Measurements from ENCODE around the gene TTF2. TPM values are rescaled to one million over a fixed set of nuclear protein-coding genes. Genes with fewer than 3 reads are reported as not detected.

TTF2 gene
- total RNA-seq, 1 donor from 2014 or later, result 40.6 TPM

DNA sequence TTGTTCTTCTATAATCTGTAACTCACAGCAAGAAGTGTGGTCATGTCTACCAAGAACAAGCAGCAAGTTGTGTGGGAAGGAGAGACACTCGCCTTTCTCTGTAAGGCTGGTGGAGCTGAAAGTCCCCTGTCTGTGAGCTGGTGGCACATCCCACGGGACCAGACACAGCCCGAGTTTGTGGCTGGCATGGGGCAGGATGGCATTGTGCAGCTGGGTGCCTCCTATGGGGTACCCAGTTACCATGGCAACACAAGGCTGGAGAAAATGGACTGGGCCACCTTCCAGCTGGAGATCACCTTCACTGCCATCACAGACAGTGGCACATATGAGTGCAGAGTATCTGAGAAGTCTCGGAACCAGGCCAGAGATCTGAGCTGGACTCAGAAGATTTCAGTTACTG, 43.1 kb upstream of the TTF2 start:
- Mint-ChIP-seq H3K4me1 (peaks cover 4% of the 10 kb centered on the region), H3K27me3 (ENCODE audit: low read depth) (no peaks in the 10 kb centered on the region), H3K27ac (no peak overlapping the region), H3K4me3 (no peak overlapping the region), H3K36me3 (no peaks in the 10 kb centered on the region), H3K9me3 (no peaks in the 10 kb centered on the region)
- DNase-seq (ENCODE audit: low spot score in 2 of 2, unreplicated experiment in 2 of 2), result no peak
- TF ChIP-seq, protein P1, sequence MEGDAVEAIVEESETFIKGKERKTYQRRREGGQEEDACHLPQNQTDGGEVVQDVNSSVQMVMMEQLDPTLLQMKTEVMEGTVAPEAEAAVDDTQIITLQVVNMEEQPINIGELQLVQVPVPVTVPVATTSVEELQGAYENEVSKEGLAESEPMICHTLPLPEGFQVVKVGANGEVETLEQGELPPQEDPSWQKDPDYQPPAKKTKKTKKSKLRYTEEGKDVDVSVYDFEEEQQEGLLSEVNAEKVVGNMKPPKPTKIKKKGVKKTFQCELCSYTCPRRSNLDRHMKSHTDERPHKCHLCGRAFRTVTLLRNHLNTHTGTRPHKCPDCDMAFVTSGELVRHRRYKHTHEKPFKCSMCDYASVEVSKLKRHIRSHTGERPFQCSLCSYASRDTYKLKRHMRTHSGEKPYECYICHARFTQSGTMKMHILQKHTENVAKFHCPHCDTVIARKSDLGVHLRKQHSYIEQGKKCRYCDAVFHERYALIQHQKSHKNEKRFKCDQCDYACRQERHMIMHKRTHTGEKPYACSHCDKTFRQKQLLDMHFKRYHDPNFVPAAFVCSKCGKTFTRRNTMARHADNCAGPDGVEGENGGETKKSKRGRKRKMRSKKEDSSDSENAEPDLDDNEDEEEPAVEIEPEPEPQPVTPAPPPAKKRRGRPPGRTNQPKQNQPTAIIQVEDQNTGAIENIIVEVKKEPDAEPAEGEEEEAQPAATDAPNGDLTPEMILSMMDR (IDR thresholded peaks at IDR 0.05; ENCODE audit: unreplicated experiment), result no peak

DNA sequence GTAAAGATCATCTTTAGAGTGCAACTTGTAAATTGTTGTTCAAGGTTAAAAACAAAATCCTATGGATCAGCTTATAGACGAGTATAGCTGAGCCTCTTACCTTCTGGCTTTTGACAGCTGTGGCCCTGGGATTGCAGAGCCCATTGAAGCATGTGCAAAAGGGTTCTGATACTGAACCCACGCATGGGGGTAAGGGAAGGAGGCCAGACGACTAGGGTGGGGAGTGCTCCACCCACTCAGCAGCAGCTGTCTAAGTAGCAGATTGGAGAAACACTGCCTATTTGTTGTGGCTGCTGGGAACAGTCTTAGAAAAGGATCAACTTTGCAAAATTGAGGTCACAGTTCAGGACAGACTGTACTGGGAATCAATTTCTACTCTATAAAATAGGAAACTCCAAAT, 42.5 kb upstream of the TTF2 start:
- TF ChIP-seq, protein P1 (IDR thresholded peaks at IDR 0.05; ENCODE audit: unreplicated experiment), result no peak
- no peak overlapping the region for H3K4me3 Mint-ChIP-seq

DNA sequence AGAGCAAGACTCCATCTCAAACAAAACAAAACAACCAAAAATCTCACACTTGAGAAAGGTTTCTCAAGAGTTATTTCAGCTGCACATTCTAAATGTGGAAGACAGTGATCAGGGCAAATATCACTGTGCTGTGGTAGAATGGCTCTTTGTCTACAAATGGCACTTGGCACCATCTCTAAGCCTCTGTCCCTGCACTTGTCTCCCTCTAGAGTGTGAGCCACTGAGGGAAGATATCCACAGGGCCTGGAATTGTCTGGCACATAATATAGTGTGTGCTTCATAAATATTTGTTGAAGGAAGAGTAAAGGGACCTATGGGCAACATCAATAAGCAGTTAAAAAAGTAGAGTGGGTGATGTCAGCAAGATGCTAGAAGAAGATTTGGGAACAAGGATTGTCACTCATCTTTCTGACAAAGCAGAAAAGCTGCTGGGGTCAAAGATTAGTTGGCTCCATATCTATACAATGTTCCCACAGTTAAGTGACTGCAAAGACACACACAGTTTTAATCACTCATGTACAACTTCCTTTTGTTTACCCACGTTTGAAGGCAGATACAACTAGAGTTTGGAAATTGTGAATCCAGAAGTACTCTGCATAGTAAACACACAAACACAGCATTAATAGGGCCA, 39.5 kb upstream of the TTF2 start:
- TF ChIP-seq, protein P1 (IDR thresholded peaks at IDR 0.05; ENCODE audit: unreplicated experiment), result no peak
- no peaks in the 10 kb centered on the region for H3K4me1 Mint-ChIP-seq
- peaks cover 3% of the 10 kb centered on the region for H3K36me3 Mint-ChIP-seq
- no peak overlapping the region for H3K4me3 Mint-ChIP-seq
- no peak for DNase-seq (ENCODE audit: low spot score in 2 of 2, unreplicated experiment in 2 of 2)
- no peaks in the 10 kb centered on the region for H3K9me3 Mint-ChIP-seq
- no peak overlapping the region for H3K27ac Mint-ChIP-seq
- H3K27me3 Mint-ChIP-seq (ENCODE audit: low read depth), result no peaks in the 10 kb centered on the region

More for the DNA sequence above, 42.5 kb upstream of the TTF2 start:
- Mint-ChIP-seq H3K36me3 (no peaks in the 10 kb centered on the region), H3K4me1 (peaks cover 4% of the 10 kb centered on the region), H3K27ac (no peak overlapping the region), H3K27me3 (ENCODE audit: low read depth) (no peaks in the 10 kb centered on the region), H3K9me3 (no peaks in the 10 kb centered on the region)
- DNase-seq (ENCODE audit: low spot score in 2 of 2, unreplicated experiment in 2 of 2), result no peak

DNA sequence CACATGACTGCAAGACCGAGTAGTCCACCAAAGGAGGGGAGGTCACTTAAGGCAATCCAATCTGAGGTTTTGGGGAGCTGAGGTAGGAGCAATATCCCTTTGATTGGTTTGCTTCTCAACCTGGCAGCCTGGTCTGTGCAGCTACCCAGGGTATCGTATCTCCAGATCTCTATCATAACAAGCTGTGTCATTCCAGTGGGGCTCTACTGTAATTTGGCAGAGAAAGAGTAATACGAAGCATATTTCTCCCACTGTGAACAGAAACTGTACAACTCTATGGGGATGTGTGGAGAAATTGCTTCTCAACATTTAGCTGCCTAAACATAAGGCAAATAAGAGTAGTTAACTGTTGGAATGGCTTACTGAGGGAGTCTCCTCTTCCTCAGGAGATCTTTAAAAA, 38.0 kb upstream of the TTF2 start:
- H3K4me1 Mint-ChIP-seq, result peaks cover 4% of the 10 kb centered on the region
- DNase-seq (ENCODE audit: low spot score in 2 of 2, unreplicated experiment in 2 of 2), result no peak

DNA sequence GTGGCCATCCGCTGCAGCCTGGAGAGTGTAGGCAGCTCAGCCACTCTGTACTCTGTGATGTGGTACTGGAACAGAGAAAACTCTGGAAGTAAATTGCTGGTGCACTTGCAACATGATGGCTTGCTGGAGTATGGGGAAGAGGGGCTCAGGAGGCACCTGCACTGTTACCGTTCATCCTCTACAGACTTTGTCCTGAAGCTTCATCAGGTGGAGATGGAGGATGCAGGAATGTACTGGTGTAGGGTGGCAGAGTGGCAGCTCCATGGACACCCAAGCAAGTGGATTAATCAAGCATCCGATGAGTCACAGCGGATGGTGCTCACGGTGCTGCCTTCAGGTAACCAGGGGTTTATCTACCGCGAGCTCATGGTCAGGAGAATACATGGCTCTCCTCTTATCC, 34.6 kb upstream of the TTF2 start:
- Mint-ChIP-seq H3K36me3 (peaks cover 5% of the 10 kb centered on the region), H3K27ac (no peak overlapping the region), H3K9me3 (no peaks in the 10 kb centered on the region), H3K4me1 (peaks cover 4% of the 10 kb centered on the region), H3K4me3 (no peak overlapping the region), H3K27me3 (ENCODE audit: low read depth) (no peaks in the 10 kb centered on the region)
- TF ChIP-seq, protein P1 (IDR thresholded peaks at IDR 0.05; ENCODE audit: unreplicated experiment), result no peak
- no peak for DNase-seq (ENCODE audit: low spot score in 2 of 2, unreplicated experiment in 2 of 2)

More for the DNA sequence above, 38.0 kb upstream of the TTF2 start:
- no peak overlapping the region for H3K4me3 Mint-ChIP-seq
- no peaks in the 10 kb centered on the region for H3K27me3 Mint-ChIP-seq (ENCODE audit: low read depth)
- TF ChIP-seq, protein P1 (IDR thresholded peaks at IDR 0.05; ENCODE audit: unreplicated experiment), result no peak
- H3K9me3 Mint-ChIP-seq, result no peaks in the 10 kb centered on the region
- peaks cover 3% of the 10 kb centered on the region for H3K36me3 Mint-ChIP-seq
- H3K27ac Mint-ChIP-seq, result no peak overlapping the region
